Endothelial cell of coronary artery (primary cell): ENCODE results near the gene C16orf96. TPM values are rescaled to one million over a fixed set of nuclear protein-coding genes. Genes with fewer than 3 reads are reported as not detected.

Experiments used
- total RNA-seq: library from RNA; depleted of rRNA; stranded (reverse); fragments of >200 nt; gene quantifications from 2 replicates; pipeline ENCODE4 v1.2.3, GENCODE V29; 2014

The C16orf96 gene
- total RNA-seq = not detected in 2 replicates

GRCh38 chr16:4556112-4556511 lies at the start of gene C16orf96:
Gene C16orf96 (plus strand): TSS chr16:4556340. CDS start chr16:4556490, 150 bp downstream.

GRCh38 chr16:4538350-4539235 lies 17.5 kb upstream of the C16orf96 start, which contains the start of gene CDIP1:
Gene CDIP1 (minus strand): TSS chr16:4538773. CDS start chr16:4514130, 24,643 bp downstream.

GRCh38 chr16:4614571-4615383 lies 58.6 kb downstream of the C16orf96 start, which contains the start of gene UBALD1:
Gene UBALD1 (minus strand): TSS chr16:4614888. CDS start chr16:4614797, 91 bp downstream.

GRCh38 chr16:4624015-4624826 lies 68.1 kb downstream of the C16orf96 start, which contains the start of gene MGRN1:
Gene MGRN1 (plus strand): TSS chr16:4624826. CDS start chr16:4624961, 135 bp downstream.

Other genes starting within 250 kb of the C16orf96 start
- 0.99 and 1.8 TPM in 2 replicates for gene GLIS2, start 240.3 kb upstream of the C16orf96 start, total RNA-seq
- gene PAM16, start 205.0 kb upstream of the C16orf96 start, total RNA-seq = 31.5 and 34.1 TPM in 2 replicates
- 0.18 and 4.0 TPM in 2 replicates for gene VASN, start 184.5 kb upstream of the C16orf96 start, total RNA-seq
- gene CORO7, start 139.7 kb upstream of the C16orf96 start, total RNA-seq = 38.2 and 40.3 TPM in 2 replicates
- gene DNAJA3, start 130.5 kb upstream of the C16orf96 start, total RNA-seq = 43.5 and 53.1 TPM in 2 replicates
- 64.6 and 69.6 TPM in 2 replicates for gene NMRAL1, start 81.7 kb upstream of the C16orf96 start, total RNA-seq
- gene HMOX2, start 79.9 kb upstream of the C16orf96 start, total RNA-seq = 113 and 193 TPM in 2 replicates
- 11.2 and 11.8 TPM in 2 replicates for gene CDIP1, start 17.6 kb upstream of the C16orf96 start, total RNA-seq
- gene UBALD1, start 58.5 kb downstream of the C16orf96 start, total RNA-seq = 3.9 and 4.9 TPM in 2 replicates
- gene MGRN1, start 68.5 kb downstream of the C16orf96 start, total RNA-seq = 17.9 and 24.5 TPM in 2 replicates
- 26.0 and 31.7 TPM in 2 replicates for gene NUDT16L1, start 137.2 kb downstream of the C16orf96 start, total RNA-seq
- gene ANKS3, start 177.9 kb downstream of the C16orf96 start, total RNA-seq = 14.8 and 23.0 TPM in 2 replicates
- 0.45 and 0.56 TPM in 2 replicates for gene DNAAF8, start 178.2 kb downstream of the C16orf96 start, total RNA-seq
- 4.7 and 7.1 TPM in 2 replicates for gene ZNF500, start 210.8 kb downstream of the C16orf96 start, total RNA-seq
- gene SEPTIN12, start 232.0 kb downstream of the C16orf96 start, total RNA-seq = not detected in 2 replicates
- not detected in 2 replicates for gene SMIM22, start 239.0 kb downstream of the C16orf96 start, total RNA-seq
- 10.4 and 10.9 TPM in 2 replicates for gene ROGDI, start 246.3 kb downstream of the C16orf96 start, total RNA-seq